Activated B cell treated with CpG ODN at 0.5 μM for 24 hours (primary cell): ENCODE measurements around the gene EPO. TPM values are rescaled to one million over a fixed set of nuclear protein-coding genes. Genes with fewer than 3 reads are reported as not detected.
A peak's percentile ranks its signal among the peaks of the same experiment; 100 is the strongest.

Experiments used
- ATAC-seq: fragments of 200-7000 bp; cut with Tn5 transposase; one replicate; pipeline ENCODE4 v1.10.0; 2021; ENCODE audit warnings: low read depth, mild to moderate bottlenecking, moderate library complexity
- CTCF ChIA-PET: fragments of 350-600 bp; sonication (Branson Sonifier 250); formaldehyde crosslinking; loops from one replicate; lab custom pipeline; 2021; ENCODE audit warnings: antibody characterized with exemption; lab: Charles Lee
- POLR2A ChIA-PET: fragments of 350-600 bp; sonication (Branson Sonifier 250); formaldehyde crosslinking; loops from one replicate; lab custom pipeline; 2021; ENCODE audit warnings: antibody characterized with exemption; lab: Charles Lee
- DNase-seq: peaks from one replicate; pipeline ENCODE4 v3.0.0; 2022
- H3K27ac Mint-ChIP-seq: one replicate; pipeline ENCODE4 v1.8.0; 2020; ENCODE audit warnings: mixed read lengths
- H3K27me3 Mint-ChIP-seq: one replicate; pipeline ENCODE4 v1.8.0; 2021; ENCODE audit warnings: mixed read lengths
- H3K36me3 Mint-ChIP-seq: one replicate; pipeline ENCODE4 v1.8.0; 2021; ENCODE audit warnings: low read depth, mixed read lengths
- H3K4me1 Mint-ChIP-seq: one replicate; pipeline ENCODE4 v1.8.0; 2021; ENCODE audit warnings: mixed read lengths
- H3K4me3 Mint-ChIP-seq: one replicate; pipeline ENCODE4 v1.8.0; 2020; ENCODE audit warnings: mild to moderate bottlenecking, mixed read lengths
- H3K9me3 Mint-ChIP-seq: one replicate; pipeline ENCODE4 v1.8.0; 2020; ENCODE audit warnings: mixed read lengths
- intact Hi-C: fragments of 100-400 bp; cut with micrococcal nuclease; formaldehyde crosslinking; loops from one replicate; pipeline ENCODE4 v1.15.1; 2024
- total RNA-seq: library from RNA; stranded (reverse); gene quantifications from 2 replicates; pipeline ENCODE4 v1.2.3, GENCODE V29; 2022
- TF ChIP-seq, protein P1 (sequence below): fragments of 200-600 bp; IDR thresholded peaks from one replicate; pipeline ENCODE4 v1.8.0; 2022; ENCODE audit warnings: antibody characterized with exemption, mild to moderate bottlenecking

EPO gene
- not detected in 2 replicates for total RNA-seq

- peaks cover 38% of the 10 kb centered on the region for H3K27me3 Mint-ChIP-seq
- no peak for ATAC-seq
- CTCF ChIA-PET = no interaction called here
- DNase-seq = no peak
- H3K36me3 Mint-ChIP-seq = no peaks in the 10 kb centered on the region
- intact Hi-C loops = no loop called here
- TF ChIP-seq, protein P1, sequence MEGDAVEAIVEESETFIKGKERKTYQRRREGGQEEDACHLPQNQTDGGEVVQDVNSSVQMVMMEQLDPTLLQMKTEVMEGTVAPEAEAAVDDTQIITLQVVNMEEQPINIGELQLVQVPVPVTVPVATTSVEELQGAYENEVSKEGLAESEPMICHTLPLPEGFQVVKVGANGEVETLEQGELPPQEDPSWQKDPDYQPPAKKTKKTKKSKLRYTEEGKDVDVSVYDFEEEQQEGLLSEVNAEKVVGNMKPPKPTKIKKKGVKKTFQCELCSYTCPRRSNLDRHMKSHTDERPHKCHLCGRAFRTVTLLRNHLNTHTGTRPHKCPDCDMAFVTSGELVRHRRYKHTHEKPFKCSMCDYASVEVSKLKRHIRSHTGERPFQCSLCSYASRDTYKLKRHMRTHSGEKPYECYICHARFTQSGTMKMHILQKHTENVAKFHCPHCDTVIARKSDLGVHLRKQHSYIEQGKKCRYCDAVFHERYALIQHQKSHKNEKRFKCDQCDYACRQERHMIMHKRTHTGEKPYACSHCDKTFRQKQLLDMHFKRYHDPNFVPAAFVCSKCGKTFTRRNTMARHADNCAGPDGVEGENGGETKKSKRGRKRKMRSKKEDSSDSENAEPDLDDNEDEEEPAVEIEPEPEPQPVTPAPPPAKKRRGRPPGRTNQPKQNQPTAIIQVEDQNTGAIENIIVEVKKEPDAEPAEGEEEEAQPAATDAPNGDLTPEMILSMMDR = no peak
- POLR2A ChIA-PET = no interaction called here
- H3K9me3 Mint-ChIP-seq = peaks cover 13% of the 10 kb centered on the region
- H3K27ac Mint-ChIP-seq = no peak within 1 kb of the TSS
- H3K4me1 Mint-ChIP-seq = peaks cover 7% of the 10 kb centered on the region
- H3K4me3 Mint-ChIP-seq = no peak within 1 kb of the TSS
Observed at GRCh38 chr7:100720279-100720670, at the start of gene EPO. Gene EPO (plus strand): TSS chr7:100720468. CDS start chr7:100720981, 513 bp downstream.

DNA sequence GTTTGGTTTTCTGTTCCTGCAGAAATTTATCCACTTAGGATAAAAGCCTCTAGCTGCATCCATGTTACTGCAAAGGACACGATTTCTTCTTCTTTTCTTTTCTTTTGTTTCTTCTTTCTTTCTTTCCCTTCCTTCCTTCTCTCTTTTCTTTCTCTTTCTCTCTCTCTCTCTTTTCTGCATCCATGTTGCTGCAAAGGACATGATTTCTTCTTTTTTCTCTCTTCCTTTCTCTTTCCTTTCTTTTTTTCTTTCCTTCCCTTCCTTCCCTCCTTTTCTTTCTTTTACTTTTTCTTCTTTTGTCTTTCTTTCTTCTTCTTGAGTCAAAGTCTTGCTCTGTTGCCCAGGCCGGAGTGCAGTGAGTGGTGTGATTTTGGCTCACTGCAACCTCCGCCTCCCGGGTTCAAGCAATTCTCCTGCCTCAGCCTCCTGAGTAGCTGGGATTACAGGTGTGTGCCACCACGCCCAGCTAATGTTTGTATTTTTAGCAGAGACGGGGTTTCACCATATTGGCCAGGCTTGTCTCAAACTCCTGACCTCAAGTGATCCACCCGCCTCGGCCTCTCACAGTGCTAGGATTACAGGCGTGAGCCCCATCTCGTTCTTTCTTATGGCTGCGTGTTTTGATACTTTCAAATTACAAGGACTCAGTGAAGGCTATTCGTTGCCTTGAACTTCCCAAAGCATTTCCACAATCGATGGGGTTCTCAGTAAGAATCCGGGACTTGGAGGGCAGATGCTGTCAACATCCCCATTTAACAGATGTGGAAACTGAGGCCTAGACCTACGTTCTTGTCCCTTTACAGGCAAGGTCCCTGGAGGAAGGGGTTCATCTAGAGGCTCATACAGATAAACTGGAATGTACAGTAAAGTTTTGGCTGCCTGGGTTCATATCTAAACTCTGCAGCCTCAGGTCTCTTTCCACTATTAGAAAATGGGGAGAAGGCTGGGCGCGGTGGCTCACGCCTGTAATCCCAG is 48.6 kb upstream of the EPO start:
- POLR2A ChIA-PET = interaction anchor here (1.4 to 2.2 kb wide), 2 partner anchors 22 to 85 kb away, joined by 5 to 6 read pairs; partner anchors contain the start of genes FBXO24 and GIGYF1
- peaks cover 10% of the 10 kb centered on the region for H3K36me3 Mint-ChIP-seq
- TF ChIP-seq, protein P1 = no peak
- H3K27ac Mint-ChIP-seq = no peak overlapping the region
- peaks cover 12% of the 10 kb centered on the region for H3K4me1 Mint-ChIP-seq
- ATAC-seq (no peak), DNase-seq (no peak)
- intact Hi-C loops = loop anchor here (2.0 to 10.0 kb wide), 2 partner anchors 193 to 587 kb away; partner anchors contain the start of genes COPS6, TSC22D4 and ZNF3
- no peaks in the 10 kb centered on the region for H3K9me3 Mint-ChIP-seq
- CTCF ChIA-PET = no interaction called here
- H3K27me3 Mint-ChIP-seq = no peaks in the 10 kb centered on the region
- H3K4me3 Mint-ChIP-seq = no peak overlapping the region

GRCh38 chr7:100673302-100673941 is 46.8 kb upstream of the EPO start, which contains the start of gene GNB2:
Gene GNB2 (plus strand): TSS chr7:100673740. CDS start chr7:100676266, 2,526 bp downstream.
- peak within 1 kb of the TSS; percentile 95 for H3K27ac Mint-ChIP-seq
- DNase-seq = peak; percentile 99
- TF ChIP-seq, protein P1 = no peak
- intact Hi-C loops = loop anchor here (1.0 to 10.0 kb wide), 11 partner anchors 22 to 589 kb away; partner anchors contain the start of genes COPS6, FBXO24, LRCH4 and MEPCE
- ChIA-PET CTCF (interaction anchor here (0.8 to 1.0 kb wide), 3 partner anchors 15 to 61 kb away, joined by 3 to 4 read pairs (median 3); partner anchors contain the start of gene MOSPD3), POLR2A (interaction anchor here (0.6 to 6.3 kb wide), 17 partner anchors 17 to 658 kb away, joined by 3 to 60 read pairs (median 5); partner anchors contain the start of genes FBXO24, GIGYF1, LRCH4 and MOSPD3)
- no peaks in the 10 kb centered on the region for H3K27me3 Mint-ChIP-seq
- peak within 1 kb of the TSS; percentile 97 for H3K4me3 Mint-ChIP-seq
- H3K4me1 Mint-ChIP-seq = peaks cover 11% of the 10 kb centered on the region
- ATAC-seq = peak; percentile 67
- peaks cover 25% of the 10 kb centered on the region for H3K36me3 Mint-ChIP-seq
- H3K9me3 Mint-ChIP-seq = no peaks in the 10 kb centered on the region

DNA sequence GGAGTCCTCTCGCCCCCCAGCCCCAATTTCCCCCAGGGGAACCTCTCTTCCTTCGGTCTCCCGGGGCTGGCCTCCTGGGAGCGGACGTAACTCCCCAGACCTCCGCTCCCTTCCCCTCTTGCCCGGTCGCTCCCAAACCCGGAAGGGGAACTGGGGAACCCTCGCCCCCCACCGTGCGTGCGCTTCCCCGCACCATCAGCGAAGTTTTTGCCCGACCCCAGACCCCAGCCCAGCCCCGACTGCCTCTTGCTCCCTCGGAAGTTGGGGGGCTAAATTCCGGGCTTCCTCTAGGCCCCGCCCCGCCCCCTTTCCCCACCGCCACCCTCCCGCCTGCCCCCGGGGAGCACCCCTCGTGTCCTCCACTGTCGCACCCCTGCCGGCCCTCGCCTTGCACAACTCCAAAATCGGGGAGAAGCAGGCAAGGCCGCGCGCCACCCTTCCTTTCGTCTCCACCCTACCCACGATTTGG is 46.3 kb upstream of the EPO start:
- Mint-ChIP-seq H3K9me3 (no peaks in the 10 kb centered on the region), H3K36me3 (peaks cover 27% of the 10 kb centered on the region), H3K4me1 (peaks cover 11% of the 10 kb centered on the region), H3K27me3 (no peaks in the 10 kb centered on the region), H3K4me3 (peak overlapping the region; percentile 97), H3K27ac (peak overlapping the region; percentile 95)
- TF ChIP-seq, protein P1 = no peak
- CTCF ChIA-PET = interaction anchor here (1.1 kb wide), 1 partner anchor 32 kb away, joined by 3 read pairs; the partner anchor contains the start of gene POP7
- no peak for DNase-seq
- no peak for ATAC-seq
- POLR2A ChIA-PET = interaction anchor here (0.6 to 6.3 kb wide), 8 partner anchors 9 to 276 kb away, joined by 4 to 60 read pairs (median 6); partner anchors contain the start of genes FBXO24, GIGYF1, LRCH4 and MOSPD3
- intact Hi-C loops = loop anchor here (1.0 to 10.0 kb wide), 11 partner anchors 21 to 589 kb away; partner anchors contain the start of genes COPS6, FBXO24, LRCH4 and MEPCE
